HepG2 (cell line): ENCODE data around the gene LRRC4C. TPM values are rescaled to one million over a fixed set of nuclear protein-coding genes. Genes with fewer than 3 reads are reported as not detected.

Experiments used
- ATAC-seq: fragments of 200-7000 bp; cut with Tn5 transposase; 3 replicates; pipeline ENCODE4 v1.9.1; 2020; ENCODE audit warnings: mild to moderate bottlenecking, moderate library complexity
- BruUV-seq: library from RNA; stranded (reverse); fragments of 400-500 nt; replicated peaks from 2 replicates; lab custom pipeline; 2021; lab: Mats Ljungman, UMichigan
- CTCF ChIA-PET: fragments of 300-600 bp; formaldehyde crosslinking; extraction: SDS; loops from one replicate; lab custom pipeline; 2021; ENCODE audit warnings: low total read pairs, inconsistent platforms, low intra/inter-chr PET ratio; lab: Yijun Ruan, JAX
- POLR2A ChIA-PET: fragments of 350-600 bp; sonication (Branson Sonifier 250); formaldehyde crosslinking; loops from one replicate; lab custom pipeline; 2020; ENCODE audit warnings: antibody characterized with exemption, inconsistent platforms; lab: Yijun Ruan, JAX
- DNase-seq: peaks from one replicate; pipeline ENCODE4 v3.0.0-alpha.2; 2015; ENCODE audit warnings: low spot score
- FAIRE-seq: peaks from 3 replicates; lab custom pipeline; 2011; peaks lifted over from hg19 to GRCh38; lab: Jason Lieb, UNC
- H2AFZ ChIP-seq: one replicate; pipeline ENCODE4 v1.6.1; 2011; ENCODE audit warnings: low read length, inconsistent platforms
- H3K27ac ChIP-seq: fragments of 300-600 bp; 3 replicates; pipeline ENCODE4 v1.8.0; 2011; ENCODE audit warnings: mixed run types, mild to moderate bottlenecking, mixed read lengths, low read length, inconsistent platforms; ENCODE audit not compliant: insufficient read depth; ENCODE audit errors: extremely low read length
- H3K27me3 ChIP-seq, 2 experiments: fragments of 200-600 bp in 1 of 2; 2 replicates in 1 of 2; 3 replicates in 1 of 2; pipeline versions ENCODE4 v1.6.0 to v1.8.0; 2011; ENCODE audit warnings: low read length in 2 of 2, mild to moderate bottlenecking in 2 of 2, moderate library complexity in 2 of 2, inconsistent platforms in 1 of 2; ENCODE audit not compliant: insufficient read depth in 2 of 2, control insufficient read depth in 1 of 2
- H3K36me3 ChIP-seq, 2 experiments: fragments of 200-600 bp in 1 of 2; replicated peaks in 1 of 2; 2 replicates in 1 of 2; 3 replicates in 1 of 2; pipeline versions ENCODE4 v1.5.1 to v1.8.0; 2011; ENCODE audit warnings: low read length in 2 of 2, inconsistent platforms in 1 of 2; ENCODE audit not compliant: insufficient read depth in 2 of 2, control insufficient read depth in 1 of 2
- H3K4me1 ChIP-seq: 2 replicates; pipeline ENCODE4 v1.5.1; 2012; ENCODE audit warnings: low read length, inconsistent platforms; ENCODE audit not compliant: insufficient read depth
- H3K4me2 ChIP-seq: 2 replicates; pipeline ENCODE4 v1.6.0; 2011; ENCODE audit warnings: low read depth, low read length, inconsistent platforms
- H3K4me3 ChIP-seq, 3 experiments: fragments of 200-600 bp in 1 of 3; sonication (generic), shearing (Covaris generic) in 1 of 3; replicated peaks in 1 of 3; 2 replicates each; pipeline ENCODE4 v1.5.1; 2011 to 2016; ENCODE audit warnings: low read length in 3 of 3, inconsistent platforms in 2 of 3, low read depth in 2 of 3, mild to moderate bottlenecking in 2 of 3, control low read depth in 1 of 3, mixed read lengths in 1 of 3; ENCODE audit not compliant: insufficient read depth in 1 of 3
- H3K79me2 ChIP-seq: one replicate; pipeline ENCODE4 v1.6.1; 2011; ENCODE audit warnings: low read length, inconsistent platforms; ENCODE audit not compliant: insufficient read depth
- H3K9ac ChIP-seq: 2 replicates; pipeline ENCODE4 v1.6.0; 2011; ENCODE audit warnings: mild to moderate bottlenecking, low read depth, low read length, inconsistent platforms; ENCODE audit not compliant: insufficient read depth
- H3K9me3 ChIP-seq: 2 replicates; pipeline ENCODE4 v1.5.1; 2012; ENCODE audit warnings: mild to moderate bottlenecking, low read length
- H4K20me1 ChIP-seq: 2 replicates; pipeline ENCODE4 v1.6.0; 2011; ENCODE audit warnings: inconsistent platforms, mild to moderate bottlenecking, low read length, moderate library complexity; ENCODE audit not compliant: insufficient read depth
- ARID5B ChIP-seq: IDR thresholded peaks from 2 replicates; pipeline ENCODE4 v1.4.0; 2020; ENCODE audit warnings: mild to moderate bottlenecking, missing genetic modification reagents
- ARNTL ChIP-seq: sonication (generic); formaldehyde crosslinking; IDR thresholded peaks from 2 replicates; pipeline ENCODE4 v1.4.0; 2020; ENCODE audit warnings: mild to moderate bottlenecking, missing genetic modification reagents
- E2F2 ChIP-seq: sonication (generic); formaldehyde crosslinking; IDR thresholded peaks from 2 replicates; pipeline ENCODE4 v1.4.0; 2020; ENCODE audit warnings: missing genetic modification reagents, borderline replicate concordance
- FOSL1 ChIP-seq: sonication (generic); formaldehyde crosslinking; IDR thresholded peaks from 2 replicates; pipeline ENCODE4 v1.9.0; 2021; ENCODE audit warnings: missing genetic modification reagents, borderline replicate concordance
- FOXA1 ChIP-seq, 2 experiments: fragments of 450-650 bp in 1 of 2; sonication (generic) in 1 of 2; formaldehyde crosslinking in 1 of 2; IDR thresholded peaks; 2 replicates each; pipeline versions ENCODE4 v1.4.0 to v1.6.1; 2016 to 2020; ENCODE audit warnings: missing genetic modification reagents in 1 of 2
- FOXA3 ChIP-seq: IDR thresholded peaks from 2 replicates; pipeline ENCODE4 v1.6.1; 2016; ENCODE audit warnings: missing genetic modification reagents, missing compliant biosample characterization
- FOXO1 ChIP-seq: sonication (generic); formaldehyde crosslinking; IDR thresholded peaks from 2 replicates; pipeline ENCODE4 v1.4.0; 2020; ENCODE audit warnings: missing genetic modification reagents
- FOXP1 ChIP-seq, 2 experiments: fragments of 450-650 bp in 1 of 2; IDR thresholded peaks; 2 replicates each; pipeline ENCODE4 v1.6.1; 2017 to 2018; ENCODE audit warnings: antibody characterized with exemption in 1 of 2
- GABPB1 ChIP-seq: IDR thresholded peaks from 2 replicates; pipeline ENCODE4 v1.6.1; 2016; ENCODE audit warnings: mild to moderate bottlenecking, missing genetic modification reagents, moderate library complexity, missing compliant biosample characterization
- HMG20A ChIP-seq: IDR thresholded peaks from 2 replicates; pipeline ENCODE4 v1.6.1; 2016; ENCODE audit warnings: borderline replicate concordance
- JUN ChIP-seq: sonication (generic); formaldehyde crosslinking; IDR thresholded peaks from 2 replicates; pipeline ENCODE4 v1.4.0; 2020; ENCODE audit warnings: mild to moderate bottlenecking, missing genetic modification reagents
- PTBP1 ChIP-seq: fragments of 200-400 bp; formaldehyde crosslinking; IDR thresholded peaks from 2 replicates; pipeline ENCODE4 v1.6.1; 2018; ENCODE audit warnings: low read length, low read depth; ENCODE audit not compliant: poor library complexity, severe bottlenecking
- TEAD3 ChIP-seq: optimal IDR thresholded peaks from 2 replicates; pipeline ENCODE3; 2016; ENCODE audit warnings: borderline replicate concordance
- ZBTB26 ChIP-seq: IDR thresholded peaks from 2 replicates; pipeline ENCODE4 v1.6.1; 2016; ENCODE audit warnings: missing compliant biosample characterization, missing genetic modification reagents, borderline replicate concordance
- ZNF12 ChIP-seq: sonication (generic); formaldehyde crosslinking; IDR thresholded peaks from 2 replicates; pipeline ENCODE4 v1.5.0; 2020; ENCODE audit warnings: missing genetic modification reagents
- ZNF296 ChIP-seq: sonication (generic); formaldehyde crosslinking; conservative IDR thresholded peaks from 2 replicates; pipeline ENCODE4 v1.5.0; 2020; ENCODE audit warnings: mild to moderate bottlenecking, missing genetic modification reagents
- ZNF441 ChIP-seq: sonication (generic); formaldehyde crosslinking; IDR thresholded peaks from 2 replicates; pipeline ENCODE4 v1.7.0; 2021; ENCODE audit warnings: missing genetic modification reagents, borderline replicate concordance
- ZNF629 ChIP-seq: sonication (generic); formaldehyde crosslinking; conservative IDR thresholded peaks from 2 replicates; pipeline ENCODE4 v1.5.0; 2020; ENCODE audit warnings: missing genetic modification reagents
- WGBS: methylation state at CpG from one replicate; pipeline ENCODE4 v1.1.6; 2017; ENCODE audit warnings: low lambda C conversion rate; 5-methylcytosine and 5-hydroxymethylcytosine counted together
- in situ Hi-C: cut with HindIII; loops from 2 replicates; pipeline ENCODE4 v1.10.0; 2017; ENCODE audit warnings: low pct_unique_long_range_greater_than_20kb; ENCODE audit not compliant: extremely low pct_ligation_motif_present
- intact Hi-C: fragments of 100-400 bp; cut with micrococcal nuclease; formaldehyde crosslinking; loops from one replicate; pipeline ENCODE4 v1.10.0; 2022; ENCODE audit not compliant: unreplicated experiment
- polyA plus RNA-seq, 8 experiments: library from polyadenylated mRNA; depleted of rRNA in 3 of 8; stranded (reverse) in 7 of 8; unstranded in 1 of 8; fragments of >200 nt; fragmentation: Illumina TruSeq in 4 of 8; extraction: Trizol in 4 of 8; gene quantifications; 2 replicates each; pipeline versions ENCODE4 v1.2.1 to v1.2.3, GENCODE V29; 2011 to 2016; ENCODE audit warnings: low read depth in 4 of 8, missing spikeins in 1 of 8, mixed read lengths in 1 of 8; ENCODE audit not compliant: insufficient read depth in 1 of 8
- total RNA-seq, 5 experiments: library from RNA; depleted of rRNA; stranded (reverse); fragments of >200 nt; fragmentation: Illumina TruSeq; extraction: Trizol; gene quantifications; 2 replicates each; pipeline ENCODE4 v1.2.3, GENCODE V29; 2016; ENCODE audit warnings: low read depth in 1 of 5

Gene LRRC4C
- total and polyA plus RNA-seq, 2 of the 13 experiments (the other 11 are each of a cell fraction or from before 2014, with no cell fraction given), result not detected

- no peak overlapping the region for H3K27ac ChIP-seq
- in situ Hi-C loops, result no loop called here
- TF ChIP-seq ZNF296 (CRISPR knock-in tag) (no peak), ZNF12 (no peak), E2F2 (no peak), JUN (0 out of 2 replicates have a peak, but pooled peaks have one; percentile 38), PTBP1 (no peak), HMG20A (CRISPR knock-in tag) (peak; percentile 25; the same call in 1 of the 2 replicates), ZNF441 (CRISPR knock-in tag) (no peak), FOXA1 (IDR thresholded peaks at IDR 0.05) (no peak), FOXA1 (CRISPR knock-in tag; IDR thresholded peaks at IDR 0.05) (peak; percentile 81), FOXO1 (CRISPR knock-in tag) (0 out of 2 replicates have a peak, but pooled peaks have one; percentile 10), FOXA3 (peak; percentile 78), GABPB1 (peak; percentile 31; the same call in 1 of the 2 replicates), FOSL1 (peak; percentile 56; the same call in 1 of the 2 replicates), ZBTB26 (CRISPR knock-in tag) (peak; percentile 58; the same call in 1 of the 2 replicates), FOXP1 (IDR thresholded peaks at IDR 0.05) (no peak), FOXP1 (CRISPR knock-in tag; IDR thresholded peaks at IDR 0.05) (peak; percentile 60; the same call in 1 of the 2 replicates), ZNF629 (CRISPR knock-in tag) (no peak), ARNTL (CRISPR knock-in tag) (0 out of 2 replicates have a peak, but pooled peaks have one; percentile 21), ARID5B (CRISPR knock-in tag) (peak; percentile 39), TEAD3 (CRISPR knock-in tag) (peak; percentile 79)
Measured at GRCh38 chr11:40328890-40329614, 1130.4 kb downstream of the LRRC4C start.

More at GRCh38 chr11:40328890-40329614, 1130.4 kb downstream of the LRRC4C start:
- WGBS, result 2% methylated on average over 5 of the region's 5 CpGs
- intact Hi-C loops, result no loop called here
- no peak overlapping the region for H2AFZ ChIP-seq
- BruUV-seq, result no TSS peak
- no peak overlapping the region for H3K9ac ChIP-seq
- H3K4me2 ChIP-seq, result no peak overlapping the region
- ChIA-PET CTCF (no interaction called here), POLR2A (no interaction called here)
- H3K79me2 ChIP-seq, result no peaks in the 10 kb centered on the region
- no peak overlapping the region for H3K4me3 ChIP-seq
- no peaks in the 10 kb centered on the region for H3K27me3 ChIP-seq
- no peaks in the 10 kb centered on the region for H3K36me3 ChIP-seq
- FAIRE-seq, result no peak
- no peaks in the 10 kb centered on the region; the same call in none of the 2 replicates for H3K9me3 ChIP-seq
- H3K4me1 ChIP-seq, result peaks cover 9% of the 10 kb centered on the region; the same call in 1 of the 2 replicates
- peak; percentile 70 for ATAC-seq
- peak; percentile 76 for DNase-seq
- no peaks in the 10 kb centered on the region for H4K20me1 ChIP-seq
